ENCODE data around the gene NUMBL. TPM values are rescaled to one million over a fixed set of nuclear protein-coding genes. Genes with fewer than 3 reads are reported as not detected.
"Not testable (repeated sequence)": the region's sequence is repeated elsewhere in the genome, so short reads cannot be mapped to it uniquely, and the experiment has no call there.

NUMBL gene
- total RNA-seq, 1 donor from 2014 or later: 16.8 TPM

DNA sequence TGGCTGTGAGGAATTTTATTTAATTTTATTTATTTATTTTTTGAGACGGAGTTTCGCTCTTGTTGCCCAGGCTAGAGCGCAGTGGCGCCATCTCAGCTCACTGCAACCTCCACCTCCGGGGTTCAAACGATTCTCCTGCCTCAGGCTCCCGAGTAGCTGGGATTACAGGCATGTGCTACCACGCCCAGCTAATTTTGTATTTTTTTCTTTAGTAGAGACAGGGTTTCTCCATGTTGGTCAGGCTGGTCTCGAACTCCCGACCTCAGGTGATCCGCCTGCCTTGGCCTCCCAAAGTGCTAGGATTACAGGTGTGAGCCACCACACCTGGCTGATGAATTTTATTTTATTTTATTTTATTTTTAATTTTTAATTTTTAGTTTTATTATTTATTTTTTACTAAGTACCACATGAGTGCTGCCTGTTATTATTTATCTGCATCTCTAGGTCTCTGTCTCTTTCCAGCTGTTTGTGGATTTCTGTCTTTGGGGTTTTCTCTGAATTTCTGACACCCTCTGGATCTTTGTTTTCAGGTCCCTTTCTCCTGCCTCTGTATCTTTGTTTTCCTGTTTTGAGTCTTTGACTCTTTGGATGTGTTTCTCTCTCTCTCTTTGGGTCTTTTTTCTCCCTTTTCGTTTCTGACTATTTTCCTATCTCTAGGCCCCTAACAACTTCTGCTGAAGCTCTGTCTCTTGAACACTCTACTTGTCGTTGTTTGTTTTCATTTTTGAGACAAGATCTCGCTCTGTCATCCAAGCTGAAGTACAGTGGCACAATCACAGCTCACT lies 65.9 kb downstream of the NUMBL start:
- ATAC-seq; intact Hi-C loops (cut with DNase I): not testable (repeated sequence)
- DNase-seq (ENCODE audit: missing footprints): peak; percentile 60

DNA sequence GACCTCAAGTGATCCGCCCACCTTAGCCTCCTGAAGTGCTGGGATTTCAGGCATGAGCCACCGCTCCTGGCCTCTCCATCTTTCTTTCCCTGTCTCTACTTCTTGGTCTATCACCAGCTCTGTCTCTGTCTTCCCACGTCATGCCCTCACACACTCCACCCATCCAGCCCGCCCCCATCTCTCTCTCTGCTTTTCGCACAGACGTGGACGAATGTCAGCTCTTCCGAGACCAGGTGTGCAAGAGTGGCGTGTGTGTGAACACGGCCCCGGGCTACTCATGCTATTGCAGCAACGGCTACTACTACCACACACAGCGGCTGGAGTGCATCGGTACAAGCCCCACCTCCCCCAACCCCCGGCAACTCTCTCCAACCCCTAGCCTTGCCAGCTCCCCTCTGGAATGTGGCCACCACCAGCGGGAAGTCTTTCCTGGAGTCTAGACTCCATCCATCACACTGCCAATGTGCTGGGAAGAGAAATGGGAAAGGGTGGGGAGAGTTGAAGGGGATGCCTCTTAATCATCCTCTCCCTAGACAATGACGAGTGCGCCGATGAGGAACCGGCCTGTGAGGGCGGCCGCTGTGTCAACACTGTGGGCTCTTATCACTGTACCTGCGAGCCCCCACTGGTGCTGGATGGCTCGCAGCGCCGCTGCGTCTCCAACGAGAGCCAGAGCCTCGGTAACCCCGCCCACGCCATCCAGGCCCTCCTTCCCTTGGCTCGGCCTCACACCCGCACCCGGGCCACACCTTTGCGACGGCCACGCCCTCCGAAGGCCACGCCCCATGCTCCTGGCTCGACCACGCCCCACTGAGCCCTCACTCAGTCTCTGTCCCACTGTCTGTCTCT lies 66.8 kb downstream of the NUMBL start:
- intact Hi-C loops (cut with DNase I): no loop called here
- no peak for ATAC-seq
- DNase-seq (ENCODE audit: missing footprints): peak; percentile 55

DNA sequence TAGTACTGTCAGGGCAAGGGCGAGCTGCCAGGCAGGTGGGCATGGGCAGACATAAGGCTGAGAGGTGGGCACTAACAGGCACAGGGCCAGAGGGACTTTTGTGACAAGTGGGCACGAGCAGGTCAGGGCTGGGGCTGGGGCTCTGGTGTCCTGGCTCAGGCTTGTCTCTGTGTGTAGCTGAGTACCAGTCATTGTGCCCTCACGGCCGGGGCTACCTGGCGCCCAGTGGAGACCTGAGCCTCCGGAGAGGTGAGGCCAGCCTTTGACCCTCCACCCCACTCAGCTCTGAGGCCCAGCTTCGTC lies 67.7 kb downstream of the NUMBL start:
- DNase-seq (ENCODE audit: missing footprints) (peak; percentile 59), ATAC-seq (no peak)
- intact Hi-C loops (cut with DNase I): no loop called here

DNA sequence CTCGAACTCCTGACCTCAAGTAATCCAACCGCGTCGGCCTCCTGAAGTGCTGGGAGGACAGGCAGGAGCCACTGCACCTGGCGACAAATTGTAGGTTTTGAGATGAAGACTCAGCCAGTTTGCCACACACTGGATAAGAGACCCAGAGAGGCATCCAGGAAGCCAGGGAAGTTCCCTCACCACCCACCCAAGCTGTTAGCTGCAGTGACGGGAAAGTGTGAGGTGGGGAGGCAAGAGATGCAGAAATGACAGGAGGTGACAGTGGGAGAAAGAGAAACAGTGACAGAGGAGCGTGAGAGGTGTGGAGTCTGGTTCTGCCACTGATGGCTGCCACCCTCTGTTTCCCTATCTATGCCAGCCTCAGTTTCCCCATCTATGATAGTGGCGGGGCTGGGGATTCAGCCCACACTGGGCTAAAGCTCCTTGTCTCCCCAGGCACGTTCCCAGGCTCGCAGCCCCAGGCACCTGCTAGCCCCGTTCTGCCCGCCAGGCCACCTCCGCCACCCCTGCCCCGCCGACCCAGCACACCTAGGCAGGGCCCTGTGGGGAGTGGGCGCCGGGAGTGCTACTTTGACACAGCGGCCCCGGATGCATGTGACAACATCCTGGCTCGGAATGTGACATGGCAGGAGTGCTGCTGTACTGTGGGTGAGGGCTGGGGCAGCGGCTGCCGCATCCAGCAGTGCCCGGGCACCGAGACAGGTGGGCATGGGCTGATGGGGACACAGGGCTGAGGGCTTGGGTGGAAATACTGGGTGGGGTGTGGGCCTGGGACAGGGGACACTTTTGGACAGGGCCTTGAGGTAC lies 68.3 kb downstream of the NUMBL start:
- no peak for ATAC-seq
- intact Hi-C loops (cut with DNase I): no loop called here
- no peak for DNase-seq (ENCODE audit: missing footprints)

DNA sequence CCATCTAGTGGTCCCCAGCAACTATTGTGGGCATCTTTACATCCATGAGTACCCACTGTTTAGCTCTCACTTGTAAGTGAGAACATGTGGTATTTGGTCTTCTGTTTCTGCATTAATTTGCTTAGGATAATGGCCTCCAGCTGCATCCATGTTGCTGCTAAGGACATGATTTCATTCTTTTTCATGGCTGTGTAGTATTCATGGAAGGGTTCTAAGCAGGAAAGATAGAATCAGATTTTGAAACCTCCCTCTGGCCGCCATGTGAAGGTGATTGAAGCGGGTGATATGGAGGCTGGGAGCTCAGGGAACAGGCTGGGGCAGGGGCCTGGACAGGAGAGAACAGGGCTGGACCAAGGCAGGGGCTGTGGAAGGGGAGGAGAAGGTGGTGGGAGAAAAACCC lies 69.2 kb downstream of the NUMBL start:
- intact Hi-C loops (cut with DNase I): no loop called here
- DNase-seq (ENCODE audit: missing footprints) (no peak), ATAC-seq (no peak)

DNA sequence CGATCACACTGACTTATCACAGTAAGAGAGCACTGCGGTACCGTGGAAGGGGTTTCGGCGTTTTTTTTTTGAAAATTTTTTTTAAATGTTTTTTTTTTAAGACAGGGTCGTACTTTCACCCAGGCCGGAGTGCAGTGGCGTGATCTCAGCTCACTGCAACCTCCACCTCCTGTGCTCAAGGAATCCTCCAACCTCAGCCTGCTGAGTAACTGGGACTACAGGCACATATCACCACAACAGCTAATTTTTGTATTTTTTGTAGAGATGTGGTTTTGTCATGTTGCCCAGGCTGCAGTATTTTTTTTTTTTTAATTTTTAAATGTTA lies 70.3 kb downstream of the NUMBL start:
- intact Hi-C loops (cut with DNase I): no loop called here
- DNase-seq (ENCODE audit: missing footprints) (no peak), ATAC-seq (no peak)

DNA sequence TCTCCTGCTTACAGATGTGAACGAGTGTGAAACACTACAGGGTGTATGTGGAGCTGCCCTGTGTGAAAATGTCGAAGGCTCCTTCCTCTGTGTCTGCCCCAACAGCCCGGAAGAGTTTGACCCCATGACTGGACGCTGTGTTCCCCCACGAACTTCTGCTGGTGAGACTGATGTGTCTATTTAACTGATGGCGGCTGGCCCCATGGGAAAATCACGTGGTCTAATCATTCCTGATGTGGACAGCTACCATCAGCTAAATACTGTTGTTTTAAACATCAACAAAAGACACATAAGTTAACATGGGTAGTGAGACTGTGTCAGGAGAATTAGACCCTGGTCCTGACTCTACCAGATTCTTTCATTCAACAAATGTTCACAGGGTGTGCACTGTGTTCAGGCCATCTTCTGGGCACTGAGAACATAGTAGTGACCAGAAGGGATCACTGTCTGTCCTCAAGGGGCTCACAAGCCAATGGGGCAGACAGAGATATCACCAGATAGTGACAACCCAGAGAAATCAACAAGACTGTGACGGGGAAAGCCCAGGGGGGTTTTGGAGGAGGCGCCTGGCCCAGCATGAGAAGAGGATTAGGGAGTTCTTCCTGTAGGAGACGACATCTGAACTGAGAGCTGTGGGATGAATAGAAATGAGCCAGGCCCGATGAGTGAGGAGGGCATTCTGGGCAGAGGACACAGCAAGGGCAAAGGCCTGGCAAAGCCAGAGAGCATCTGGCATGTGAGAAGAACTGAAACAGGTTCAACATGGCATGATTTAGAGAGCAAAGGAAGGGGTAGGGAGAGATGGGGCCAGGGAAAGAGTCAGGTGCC lies 70.9 kb downstream of the NUMBL start:
- DNase-seq (ENCODE audit: missing footprints) (peak; percentile 39), ATAC-seq (peak; percentile 66)
- intact Hi-C loops (cut with DNase I): no loop called here

DNA sequence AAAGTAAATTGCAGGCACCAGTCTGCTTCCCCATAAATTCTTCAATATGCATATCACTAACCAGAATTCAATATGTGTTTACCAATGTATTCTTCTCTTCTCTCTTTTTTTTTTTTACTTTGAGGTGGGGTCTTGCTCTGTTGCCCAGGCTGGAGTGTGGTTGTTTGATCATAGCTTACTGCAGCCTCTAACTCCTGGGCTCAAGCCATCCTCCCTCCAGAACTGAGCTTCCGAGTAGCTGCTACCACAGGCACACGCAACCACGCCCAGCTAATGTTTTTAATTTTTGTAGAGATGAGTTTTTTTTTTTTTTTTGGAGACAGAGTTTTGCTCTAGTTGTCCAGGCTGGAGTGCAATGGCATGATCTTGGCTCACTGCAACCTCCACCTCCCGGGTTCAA lies 72.5 kb downstream of the NUMBL start:
- no peak for DNase-seq (ENCODE audit: missing footprints)
- no peak for ATAC-seq
- intact Hi-C loops (cut with DNase I): no loop called here

DNA sequence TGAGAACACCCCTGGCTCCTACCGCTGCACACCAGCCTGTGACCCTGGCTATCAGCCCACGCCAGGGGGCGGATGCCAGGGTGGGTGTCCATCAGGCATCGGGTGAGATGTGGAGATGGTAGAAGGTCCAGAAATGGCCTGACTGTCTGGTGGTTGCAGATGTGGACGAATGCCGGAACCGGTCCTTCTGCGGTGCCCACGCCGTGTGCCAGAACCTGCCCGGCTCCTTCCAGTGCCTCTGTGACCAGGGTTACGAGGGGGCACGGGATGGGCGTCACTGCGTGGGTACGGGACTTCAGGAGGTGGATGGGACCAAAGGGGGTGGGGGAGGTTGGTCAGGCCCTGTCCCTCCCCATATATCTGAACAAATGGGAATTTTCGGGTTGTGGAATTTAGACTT lies 73.5 kb downstream of the NUMBL start:
- ATAC-seq (no peak), DNase-seq (ENCODE audit: missing footprints) (peak; percentile 22)
- intact Hi-C loops (cut with DNase I): no loop called here

DNA sequence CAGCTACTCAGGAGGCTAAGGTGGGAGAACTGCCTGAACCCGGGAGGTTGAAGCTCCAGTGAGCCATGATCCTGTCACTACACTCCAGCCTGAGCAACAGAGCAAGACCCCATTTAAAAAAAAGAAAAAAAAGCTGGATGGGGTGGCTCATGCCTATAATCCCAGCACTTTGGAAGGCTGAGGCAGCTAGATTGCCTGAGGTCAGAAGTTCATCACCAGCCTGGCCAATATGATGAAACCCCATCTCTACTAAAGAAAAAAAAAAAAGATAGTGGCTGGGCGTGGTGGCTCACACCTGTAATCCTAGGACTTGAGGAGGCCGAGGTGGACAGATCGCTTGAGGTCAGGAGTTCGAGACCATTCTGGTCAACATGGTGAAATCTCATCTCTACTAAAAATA lies 74.3 kb downstream of the NUMBL start:
- ATAC-seq: no peak
- peak; percentile 23 for DNase-seq (ENCODE audit: missing footprints)
- intact Hi-C loops (cut with DNase I): no loop called here

Other genes starting within 250 kb of the NUMBL start
- 28.2 TPM for gene SERTAD3, start 246.3 kb downstream of the NUMBL start, total RNA-seq
- 127 TPM for gene BLVRB, start 224.9 kb downstream of the NUMBL start, total RNA-seq
- 5.1 TPM for gene SPTBN4, start 223.7 kb downstream of the NUMBL start, total RNA-seq
- gene SHKBP1, start 113.8 kb downstream of the NUMBL start, total RNA-seq: 20.6 TPM
- 324 TPM for gene LTBP4, start 89.3 kb downstream of the NUMBL start, total RNA-seq
- 37.4 TPM for gene COQ8B, start 26.2 kb upstream of the NUMBL start, total RNA-seq
- gene ITPKC, start 26.5 kb upstream of the NUMBL start, total RNA-seq: 12.6 TPM
- 6.4 TPM for gene ACTMAP, start 59.8 kb upstream of the NUMBL start, total RNA-seq
- 32.4 TPM for gene SNRPA, start 60.6 kb upstream of the NUMBL start, total RNA-seq
- not detected for gene MIA, start 84.9 kb upstream of the NUMBL start, total RNA-seq
- 13.3 TPM for gene RAB4B, start 87.6 kb upstream of the NUMBL start, total RNA-seq
- 68.0 TPM for gene EGLN2, start 108.5 kb upstream of the NUMBL start, total RNA-seq
- not detected for gene CYP2A6, start 159.8 kb upstream of the NUMBL start, total RNA-seq
- not detected for gene CYP2A7, start 191.6 kb upstream of the NUMBL start, total RNA-seq

All from Right ventricle myocardium inferior (tissue), 1 donor.